HepG2 (cell line): ENCODE results near the gene PTCD2. TPM values are rescaled to one million over a fixed set of nuclear protein-coding genes. Genes with fewer than 3 reads are reported as not detected.

Experiments
- ATAC-seq: fragments of 200-7000 bp; cut with Tn5 transposase; 3 replicates; pipeline ENCODE4 v1.9.1; 2020; ENCODE audit warnings: mild to moderate bottlenecking, moderate library complexity
- BruUV-seq: library from RNA; stranded (reverse); fragments of 400-500 nt; replicated peaks from 2 replicates; lab custom pipeline; 2021; lab: Mats Ljungman, UMichigan
- CTCF ChIA-PET: fragments of 300-600 bp; formaldehyde crosslinking; extraction: SDS; loops from one replicate; lab custom pipeline; 2021; ENCODE audit warnings: low total read pairs, inconsistent platforms, low intra/inter-chr PET ratio; lab: Yijun Ruan, JAX
- POLR2A ChIA-PET: fragments of 350-600 bp; sonication (Branson Sonifier 250); formaldehyde crosslinking; loops from one replicate; lab custom pipeline; 2020; ENCODE audit warnings: antibody characterized with exemption, inconsistent platforms; lab: Yijun Ruan, JAX
- DNase-seq: peaks from one replicate; pipeline ENCODE4 v3.0.0-alpha.2; 2015; ENCODE audit warnings: low spot score
- FAIRE-seq: peaks from 3 replicates; lab custom pipeline; 2011; peaks lifted over from hg19 to GRCh38; lab: Jason Lieb, UNC
- H2AFZ ChIP-seq: one replicate; pipeline ENCODE4 v1.6.1; 2011; ENCODE audit warnings: low read length, inconsistent platforms
- H3K27ac ChIP-seq: fragments of 300-600 bp; 3 replicates; pipeline ENCODE4 v1.8.0; 2011; ENCODE audit warnings: mixed run types, mild to moderate bottlenecking, mixed read lengths, low read length, inconsistent platforms; ENCODE audit not compliant: insufficient read depth; ENCODE audit errors: extremely low read length
- H3K27me3 ChIP-seq, 2 experiments: fragments of 200-600 bp in 1 of 2; 2 replicates in 1 of 2; 3 replicates in 1 of 2; pipeline versions ENCODE4 v1.6.0 to v1.8.0; 2011; ENCODE audit warnings: low read length in 2 of 2, mild to moderate bottlenecking in 2 of 2, moderate library complexity in 2 of 2, inconsistent platforms in 1 of 2; ENCODE audit not compliant: insufficient read depth in 2 of 2, control insufficient read depth in 1 of 2
- H3K36me3 ChIP-seq, 2 experiments: fragments of 200-600 bp in 1 of 2; replicated peaks in 1 of 2; 2 replicates in 1 of 2; 3 replicates in 1 of 2; pipeline versions ENCODE4 v1.5.1 to v1.8.0; 2011; ENCODE audit warnings: low read length in 2 of 2, inconsistent platforms in 1 of 2; ENCODE audit not compliant: insufficient read depth in 2 of 2, control insufficient read depth in 1 of 2
- H3K4me1 ChIP-seq: 2 replicates; pipeline ENCODE4 v1.5.1; 2012; ENCODE audit warnings: low read length, inconsistent platforms; ENCODE audit not compliant: insufficient read depth
- H3K4me2 ChIP-seq: 2 replicates; pipeline ENCODE4 v1.6.0; 2011; ENCODE audit warnings: low read depth, low read length, inconsistent platforms
- H3K4me3 ChIP-seq, 3 experiments: fragments of 200-600 bp in 1 of 3; sonication (generic), shearing (Covaris generic) in 1 of 3; replicated peaks in 1 of 3; 2 replicates each; pipeline ENCODE4 v1.5.1; 2011 to 2016; ENCODE audit warnings: low read length in 3 of 3, inconsistent platforms in 2 of 3, low read depth in 2 of 3, mild to moderate bottlenecking in 2 of 3, control low read depth in 1 of 3, mixed read lengths in 1 of 3; ENCODE audit not compliant: insufficient read depth in 1 of 3
- H3K79me2 ChIP-seq: one replicate; pipeline ENCODE4 v1.6.1; 2011; ENCODE audit warnings: low read length, inconsistent platforms; ENCODE audit not compliant: insufficient read depth
- H3K9ac ChIP-seq: 2 replicates; pipeline ENCODE4 v1.6.0; 2011; ENCODE audit warnings: mild to moderate bottlenecking, low read depth, low read length, inconsistent platforms; ENCODE audit not compliant: insufficient read depth
- H3K9me3 ChIP-seq: 2 replicates; pipeline ENCODE4 v1.5.1; 2012; ENCODE audit warnings: mild to moderate bottlenecking, low read length
- H4K20me1 ChIP-seq: 2 replicates; pipeline ENCODE4 v1.6.0; 2011; ENCODE audit warnings: inconsistent platforms, mild to moderate bottlenecking, low read length, moderate library complexity; ENCODE audit not compliant: insufficient read depth
- ATF7-NPFF ChIP-seq: sonication (generic); formaldehyde crosslinking; IDR thresholded peaks from 2 replicates; pipeline ENCODE4 v1.8.1; 2023; ENCODE audit warnings: mild to moderate bottlenecking, low read depth, missing genetic modification reagents, moderate library complexity
- FLYWCH1 ChIP-seq: sonication (generic); formaldehyde crosslinking; IDR thresholded peaks from 2 replicates; pipeline ENCODE4 v1.8.1; 2023; ENCODE audit warnings: mild to moderate bottlenecking, missing genetic modification reagents
- GATAD2A ChIP-seq: IDR thresholded peaks from 2 replicates; pipeline ENCODE4 v1.6.1; 2016
- GFI1 ChIP-seq: sonication (generic); formaldehyde crosslinking; IDR thresholded peaks from 2 replicates; pipeline ENCODE4 v1.5.0; 2020; ENCODE audit warnings: missing genetic modification reagents, mild to moderate bottlenecking, borderline replicate concordance
- HNF4G ChIP-seq, 2 experiments: sonication (generic) in 1 of 2; formaldehyde crosslinking in 1 of 2; IDR thresholded peaks; 2 replicates each; pipeline versions ENCODE4 v1.4.0 to v1.6.1; 2011 to 2020; ENCODE audit warnings: borderline replicate concordance in 2 of 2, low read depth in 2 of 2, mild to moderate bottlenecking in 2 of 2, low read length in 1 of 2, missing genetic modification reagents in 1 of 2, moderate library complexity in 1 of 2
- ISX ChIP-seq: sonication (generic); formaldehyde crosslinking; conservative IDR thresholded peaks from 2 replicates; pipeline ENCODE4 v1.5.0; 2020; ENCODE audit warnings: missing genetic modification reagents
- NCOA2 ChIP-seq: sonication (generic); formaldehyde crosslinking; IDR thresholded peaks from 2 replicates; pipeline ENCODE4 v1.8.0; 2022; ENCODE audit warnings: inconsistent platforms
- NFE2L2 ChIP-seq: fragments of 150-350 bp; IDR thresholded peaks from 2 replicates; pipeline ENCODE4 v1.6.1; 2014; ENCODE audit warnings: low read length
- NPAS2 ChIP-seq: sonication (generic); formaldehyde crosslinking; IDR thresholded peaks from 2 replicates; pipeline ENCODE4 v1.8.0; 2022; ENCODE audit warnings: mild to moderate bottlenecking, missing genetic modification reagents, borderline replicate concordance
- NR2F1 ChIP-seq, 2 experiments: fragments of 450-650 bp in 1 of 2; formaldehyde crosslinking in 1 of 2; IDR thresholded peaks; 2 replicates each; pipeline versions ENCODE4 v1.5.0 to v1.6.1; 2016 to 2020; ENCODE audit warnings: mild to moderate bottlenecking in 1 of 2, missing compliant biosample characterization in 1 of 2, missing genetic modification reagents in 1 of 2, moderate library complexity in 1 of 2
- NR2F6 ChIP-seq, 2 experiments: IDR thresholded peaks; 2 replicates each; pipeline ENCODE4 v1.6.1; 2016; ENCODE audit warnings: antibody characterized with exemption in 1 of 2, mild to moderate bottlenecking in 1 of 2
- PATZ1 ChIP-seq: sonication (generic); formaldehyde crosslinking; IDR thresholded peaks from 2 replicates; pipeline ENCODE4 v1.4.0; 2020; ENCODE audit warnings: missing genetic modification reagents
- PITX1 ChIP-seq: sonication (generic); formaldehyde crosslinking; IDR thresholded peaks from 2 replicates; pipeline ENCODE4 v1.5.1; 2020; ENCODE audit warnings: mild to moderate bottlenecking, missing genetic modification reagents
- RARA ChIP-seq: IDR thresholded peaks from 2 replicates; pipeline ENCODE4 v1.6.1; 2016; ENCODE audit warnings: missing genetic modification reagents, missing compliant biosample characterization
- RFXAP ChIP-seq: sonication (generic); formaldehyde crosslinking; IDR thresholded peaks from 2 replicates; pipeline ENCODE4 v1.4.0; 2020; ENCODE audit warnings: missing genetic modification reagents, borderline replicate concordance
- SP4 ChIP-seq: sonication (generic); formaldehyde crosslinking; IDR thresholded peaks from 2 replicates; pipeline ENCODE4 v1.8.1; 2023; ENCODE audit warnings: mild to moderate bottlenecking, missing genetic modification reagents
- ZNF138 ChIP-seq: sonication (generic); formaldehyde crosslinking; IDR thresholded peaks from 2 replicates; pipeline ENCODE4 v1.5.0; 2020; ENCODE audit warnings: mild to moderate bottlenecking, low read depth, missing genetic modification reagents
- ZNF331 ChIP-seq: sonication (generic); formaldehyde crosslinking; IDR thresholded peaks from 2 replicates; pipeline ENCODE4 v1.4.0; 2020; ENCODE audit warnings: missing genetic modification reagents
- ZNF746 ChIP-seq: sonication (generic); formaldehyde crosslinking; IDR thresholded peaks from 2 replicates; pipeline ENCODE4 v1.8.0; 2022; ENCODE audit warnings: mild to moderate bottlenecking, missing genetic modification reagents
- ZSCAN31 ChIP-seq: sonication (generic); formaldehyde crosslinking; IDR thresholded peaks from 2 replicates; pipeline ENCODE4 v1.5.0; 2020; ENCODE audit warnings: low read depth, mild to moderate bottlenecking, missing genetic modification reagents
- WGBS: methylation state at CpG from one replicate; pipeline ENCODE4 v1.1.6; 2017; ENCODE audit warnings: low lambda C conversion rate; 5-methylcytosine and 5-hydroxymethylcytosine counted together
- in situ Hi-C: cut with HindIII; loops from 2 replicates; pipeline ENCODE4 v1.10.0; 2017; ENCODE audit warnings: low pct_unique_long_range_greater_than_20kb; ENCODE audit not compliant: extremely low pct_ligation_motif_present
- intact Hi-C: fragments of 100-400 bp; cut with micrococcal nuclease; formaldehyde crosslinking; loops from one replicate; pipeline ENCODE4 v1.10.0; 2022; ENCODE audit not compliant: unreplicated experiment
- polyA plus RNA-seq, 8 experiments: library from polyadenylated mRNA; depleted of rRNA in 3 of 8; stranded (reverse) in 7 of 8; unstranded in 1 of 8; fragments of >200 nt; fragmentation: Illumina TruSeq in 4 of 8; extraction: Trizol in 4 of 8; gene quantifications; 2 replicates each; pipeline versions ENCODE4 v1.2.1 to v1.2.3, GENCODE V29; 2011 to 2016; ENCODE audit warnings: low read depth in 4 of 8, missing spikeins in 1 of 8, mixed read lengths in 1 of 8; ENCODE audit not compliant: insufficient read depth in 1 of 8
- total RNA-seq, 5 experiments: library from RNA; depleted of rRNA; stranded (reverse); fragments of >200 nt; fragmentation: Illumina TruSeq; extraction: Trizol; gene quantifications; 2 replicates each; pipeline ENCODE4 v1.2.3, GENCODE V29; 2016; ENCODE audit warnings: low read depth in 1 of 5
- TF ChIP-seq, protein P1 (sequence below): sonication (generic); formaldehyde crosslinking; IDR thresholded peaks from 2 replicates; pipeline ENCODE4 v1.5.1; 2020; ENCODE audit warnings: missing genetic modification reagents, mild to moderate bottlenecking, borderline replicate concordance

The PTCD2 gene
- total and polyA plus RNA-seq, 2 of the 13 experiments (the other 11 are each of a cell fraction or from before 2014, with no cell fraction given), result 5.3 to 6.4 TPM

GRCh38 chr5:72338689-72339209, 18.6 kb downstream of the PTCD2 start (continued):
- TF ChIP-seq, protein P1, sequence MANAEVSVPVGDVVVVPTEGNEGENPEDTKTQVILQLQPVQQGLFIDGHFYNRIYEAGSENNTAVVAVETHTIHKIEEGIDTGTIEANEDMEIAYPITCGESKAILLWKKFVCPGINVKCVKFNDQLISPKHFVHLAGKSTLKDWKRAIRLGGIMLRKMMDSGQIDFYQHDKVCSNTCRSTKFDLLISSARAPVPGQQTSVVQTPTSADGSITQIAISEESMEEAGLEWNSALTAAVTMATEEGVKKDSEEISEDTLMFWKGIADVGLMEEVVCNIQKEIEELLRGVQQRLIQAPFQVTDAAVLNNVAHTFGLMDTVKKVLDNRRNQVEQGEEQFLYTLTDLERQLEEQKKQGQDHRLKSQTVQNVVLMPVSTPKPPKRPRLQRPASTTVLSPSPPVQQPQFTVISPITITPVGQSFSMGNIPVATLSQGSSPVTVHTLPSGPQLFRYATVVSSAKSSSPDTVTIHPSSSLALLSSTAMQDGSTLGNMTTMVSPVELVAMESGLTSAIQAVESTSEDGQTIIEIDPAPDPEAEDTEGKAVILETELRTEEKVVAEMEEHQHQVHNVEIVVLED, result no peak
- 0 out of 2 replicates have a peak, but pooled peaks have one; percentile 36 for TF ChIP-seq NFE2L2

GRCh38 chr5:72346398-72346797, 26.2 kb downstream of the PTCD2 start:
- no peak for FAIRE-seq
- no peak overlapping the region for H3K9ac ChIP-seq
- intact Hi-C loops, result no loop called here
- no peak overlapping the region for H3K27ac ChIP-seq
- DNase-seq, result peak; percentile 58
- no peak overlapping the region for H3K4me3 ChIP-seq
- no peaks in the 10 kb centered on the region for H3K9me3 ChIP-seq
- no peaks in the 10 kb centered on the region; a peak in 1 of 5 replicates for H3K27me3 ChIP-seq
- in situ Hi-C loops, result no loop called here
- WGBS, result 75% methylated on average over 1 of the region's 2 CpGs
- H3K4me1 ChIP-seq, result peaks cover 13% of the 10 kb centered on the region
- ChIA-PET POLR2A (interaction anchor here (1.0 to 1.1 kb wide), 2 partner anchors 26 to 39 kb away, joined by 4 to 10 read pairs; partner anchors contain the start of genes MRPS27 and PTCD2), CTCF (no interaction called here)
- H3K4me2 ChIP-seq, result no peak overlapping the region
- H3K79me2 ChIP-seq, result no peaks in the 10 kb centered on the region
- peak; percentile 83 for ATAC-seq
- no TSS peak for BruUV-seq
- H2AFZ ChIP-seq, result no peak overlapping the region
- H4K20me1 ChIP-seq, result no peaks in the 10 kb centered on the region
- peaks cover 4 to 16% of the 10 kb centered on the region in 2 experiments; a peak in 3 of 5 replicates for H3K36me3 ChIP-seq
- TF ChIP-seq PATZ1 (CRISPR knock-in tag) (no peak), ISX (no peak), RARA (CRISPR knock-in tag) (peak; percentile 37), ATF7-NPFF (CRISPR knock-in tag) (no peak), NR2F6 (IDR thresholded peaks at IDR 0.05) (peak; percentile 56), NR2F6 (CRISPR knock-in tag; IDR thresholded peaks at IDR 0.05) (0 out of 2 replicates have a peak, but pooled peaks have one; percentile 47), ZNF331 (CRISPR knock-in tag) (no peak), GATAD2A (CRISPR knock-in tag) (no peak), ZNF746 (CRISPR knock-in tag) (no peak), PITX1 (CRISPR knock-in tag) (no peak), GFI1 (CRISPR knock-in tag) (no peak), FLYWCH1 (CRISPR knock-in tag) (no peak), SP4 (CRISPR knock-in tag) (no peak), ZSCAN31 (CRISPR knock-in tag) (no peak), HNF4G (IDR thresholded peaks at IDR 0.05; ENCODE audit: borderline replicate concordance, low read depth, low read length) (0 out of 2 replicates have a peak, but pooled peaks have one; percentile 48), HNF4G (CRISPR knock-in tag; IDR thresholded peaks at IDR 0.05; ENCODE audit: borderline replicate concordance, low read depth) (no peak), RFXAP (no peak), NPAS2 (CRISPR knock-in tag) (no peak), NR2F1 (CRISPR knock-in tag; IDR thresholded peaks at IDR 0.05) (peak in 1 of 2 experiments; percentile 13; a peak in 1 of 4 replicates), NCOA2 (CRISPR knock-in tag) (no peak), ZNF138 (no peak)
